GM12891 (cell line): ENCODE results near the gene ABI1.
A peak's percentile ranks its signal among the peaks of the same experiment; 100 is the strongest.
"Not testable (repeated sequence)": the region's sequence is repeated elsewhere in the genome, so short reads cannot be mapped to it uniquely, and the experiment has no call there.

Experiments
- DNase-seq: peaks from one replicate; pipeline ENCODE4 v3.0.0; 2011; ENCODE audit warnings: low spot score; ENCODE audit not compliant: insufficient read length
- FAIRE-seq: peaks from 2 replicates; lab custom pipeline; 2011; peaks lifted over from hg19 to GRCh38; lab: Jason Lieb, UNC
- PAX5 ChIP-seq: IDR thresholded peaks from 2 replicates; pipeline ENCODE4 v1.6.1; 2011; ENCODE audit warnings: low read length, moderate library complexity, mild to moderate bottlenecking; ENCODE audit not compliant: insufficient read depth, severe bottlenecking
- POLR2A ChIP-seq: IDR thresholded peaks from 2 replicates; pipeline ENCODE4 v1.6.1; 2011; ENCODE audit warnings: low read depth, low read length, control low read depth
- POLR2AphosphoS5 ChIP-seq: IDR thresholded peaks from 2 replicates; pipeline ENCODE4 v1.6.1; 2011; ENCODE audit warnings: low read depth, low read length, control low read depth
- POU2F2 ChIP-seq: IDR thresholded peaks from 2 replicates; pipeline ENCODE4 v1.6.1; 2011; ENCODE audit warnings: low read depth, mild to moderate bottlenecking, control low read depth, low read length, moderate library complexity
- SPI1 ChIP-seq: IDR thresholded peaks from 2 replicates; pipeline ENCODE4 v1.6.1; 2011; ENCODE audit warnings: low read depth, low read length, control low read depth
- TAF1 ChIP-seq: IDR thresholded peaks from 2 replicates; pipeline ENCODE4 v1.6.1; 2011; ENCODE audit warnings: low read depth, low read length, control low read depth

The ABI1 gene

DNA sequence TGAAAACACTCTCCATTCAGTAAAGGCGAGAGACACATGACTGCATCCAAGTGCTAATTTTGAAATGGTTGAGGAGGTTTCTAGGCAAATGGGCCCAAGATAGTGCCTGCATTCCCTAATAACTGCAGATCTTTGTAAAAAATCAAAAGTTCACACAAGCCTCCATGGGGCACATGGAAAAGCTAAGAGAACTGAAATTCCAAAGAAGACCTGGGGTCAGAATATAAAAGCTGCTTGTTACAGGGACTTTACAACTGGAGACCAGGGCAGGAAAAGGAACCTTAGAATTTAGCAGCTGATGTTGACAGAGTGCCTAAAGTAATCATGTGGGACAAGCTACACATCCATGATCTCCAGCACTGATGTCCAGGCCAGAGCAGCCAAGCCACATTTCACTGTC is 10.0 kb upstream of the ABI1 start:
- TF ChIP-seq SPI1, result no peak
- no peak for TF ChIP-seq POU2F2
- TF ChIP-seq PAX5, result no peak
- no peak for TF ChIP-seq POLR2AphosphoS5
- TF ChIP-seq POLR2A, result no peak
- FAIRE-seq (no peak), DNase-seq (no peak)

- FAIRE-seq, result no peak
- TF ChIP-seq POLR2AphosphoS5 (no peak), POLR2A (no peak), SPI1 (no peak), PAX5 (no peak), POU2F2 (no peak), TAF1 (no peak)
- DNase-seq, result no peak
Observed at GRCh38 chr10:26869528-26869927, 8.8 kb upstream of the ABI1 start.

DNA sequence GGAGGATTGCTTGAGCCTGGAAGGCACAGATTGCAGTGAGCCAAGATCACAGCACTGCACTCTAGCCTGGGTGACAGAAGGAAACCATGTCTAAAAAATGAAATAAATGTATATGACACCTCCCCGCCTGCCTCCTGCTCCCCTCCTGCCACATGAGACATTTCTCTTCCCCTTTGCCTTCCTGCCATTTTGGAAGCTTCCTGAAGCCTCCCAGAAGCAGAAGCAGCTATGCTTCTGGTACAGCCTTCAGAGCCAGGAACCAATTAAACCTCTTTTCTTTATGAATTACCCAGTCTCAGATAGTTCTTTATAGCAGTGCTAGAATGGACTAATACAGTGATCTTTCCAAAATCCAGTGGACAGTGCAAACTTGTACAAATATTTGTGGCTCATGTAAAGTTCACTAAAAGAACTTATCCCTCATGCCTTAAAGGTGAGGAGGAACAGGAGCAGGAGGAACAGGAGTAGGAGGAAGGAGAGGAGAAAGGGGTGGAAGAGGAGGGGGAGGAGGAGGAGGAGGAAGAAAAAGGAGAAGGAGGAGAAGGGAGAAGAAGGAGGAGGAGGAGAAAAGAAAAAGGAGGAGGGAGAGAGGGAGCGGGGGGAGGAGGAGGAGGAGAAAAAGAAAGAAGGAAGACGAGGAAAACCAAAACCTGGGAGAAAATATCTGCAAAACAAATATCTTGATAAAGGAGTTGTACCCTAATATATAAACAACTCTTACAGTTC is 2.8 kb upstream of the ABI1 start:
- FAIRE-seq (no peak), DNase-seq (no peak)
- no peak for TF ChIP-seq TAF1
- no peak for TF ChIP-seq SPI1
- no peak for TF ChIP-seq POU2F2
- TF ChIP-seq PAX5, result no peak
- TF ChIP-seq POLR2A, result no peak
- no peak for TF ChIP-seq POLR2AphosphoS5

- FAIRE-seq, result no peak
- DNase-seq, result no peak
- no peak for TF ChIP-seq POU2F2
- TF ChIP-seq PAX5, result no peak
- TF ChIP-seq TAF1, result no peak
- no peak for TF ChIP-seq POLR2A
- TF ChIP-seq POLR2AphosphoS5, result no peak
- TF ChIP-seq SPI1, result no peak
Observed at GRCh38 chr10:26861205-26861998, 644 bp upstream of the ABI1 start.

DNA sequence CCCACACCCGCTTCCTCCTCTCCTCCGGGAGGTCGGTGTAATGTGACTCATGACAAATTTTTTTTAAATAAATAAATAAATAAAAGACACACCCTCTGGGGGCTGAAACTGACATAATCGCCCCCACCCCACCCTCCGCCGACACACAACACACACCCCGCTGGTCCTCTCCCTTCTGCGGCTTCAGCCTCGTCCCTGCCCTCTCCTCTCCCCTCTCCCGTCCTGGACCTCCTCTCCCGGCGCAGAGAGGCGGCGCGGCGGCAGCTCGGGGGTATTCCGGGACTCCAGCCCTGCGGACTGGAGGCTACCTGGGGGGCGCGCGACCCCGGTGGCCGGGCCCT is 686 bp downstream of the ABI1 start:
- FAIRE-seq, result no peak
- TF ChIP-seq POU2F2, result no peak
- TF ChIP-seq SPI1, result no peak
- no peak for TF ChIP-seq POLR2AphosphoS5
- TF ChIP-seq TAF1, result no peak
- no peak for TF ChIP-seq PAX5
- TF ChIP-seq POLR2A, result no peak
- no peak for DNase-seq

DNA sequence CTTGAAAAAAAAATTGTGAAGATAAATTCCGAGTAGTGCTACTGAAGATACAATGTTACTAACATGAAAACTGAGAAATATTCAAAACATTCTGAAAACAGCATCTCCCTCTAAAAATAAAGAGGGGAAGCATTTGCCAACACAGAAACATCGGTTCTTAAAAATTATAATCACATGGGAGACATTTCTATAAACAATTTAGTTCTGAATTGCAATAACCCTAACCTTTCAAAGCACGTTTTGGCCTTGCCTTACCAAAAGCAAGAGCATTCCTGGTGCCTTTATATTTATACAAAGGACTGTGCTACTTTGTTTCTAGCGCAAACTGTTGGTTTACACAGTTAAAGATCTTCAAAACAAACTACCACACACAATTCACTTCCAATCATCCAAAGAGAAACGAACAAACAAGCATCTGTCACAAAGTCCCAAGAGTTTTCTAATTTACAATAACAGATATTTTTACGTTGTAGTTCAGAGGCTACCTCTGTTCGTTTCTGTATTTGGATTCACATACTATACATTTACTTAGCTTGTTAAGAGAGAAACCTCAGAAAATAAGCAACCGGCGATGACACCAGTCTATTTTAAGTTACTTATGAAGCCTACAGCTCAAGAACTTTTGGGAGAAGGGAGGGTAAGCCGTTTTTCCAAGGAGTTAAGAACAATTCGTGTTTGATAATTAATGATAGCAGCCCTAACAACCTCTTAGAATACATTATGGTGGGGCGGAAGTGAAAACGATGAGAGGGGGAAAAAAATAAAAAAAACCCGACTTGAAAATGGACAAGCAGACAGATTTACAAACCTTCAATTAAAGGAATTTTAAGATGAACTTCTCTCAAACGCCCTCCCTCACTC is 1.3 kb downstream of the ABI1 start:
- TF ChIP-seq SPI1, result peak; percentile 55
- no peak for TF ChIP-seq POU2F2
- TF ChIP-seq POLR2A, result no peak
- TF ChIP-seq PAX5, result no peak
- TF ChIP-seq POLR2AphosphoS5, result no peak
- no peak for TF ChIP-seq TAF1
- peak; percentile 23 for FAIRE-seq
- DNase-seq, result no peak

- no peak for TF ChIP-seq PAX5
- no peak for TF ChIP-seq POLR2A
- no peak for TF ChIP-seq POU2F2
- no peak for TF ChIP-seq SPI1
- no peak for TF ChIP-seq POLR2AphosphoS5
- TF ChIP-seq TAF1, result no peak
- peak; percentile 13 for FAIRE-seq
- DNase-seq, result no peak
Observed at GRCh38 chr10:26858707-26859034, 2.1 kb downstream of the ABI1 start.

DNA sequence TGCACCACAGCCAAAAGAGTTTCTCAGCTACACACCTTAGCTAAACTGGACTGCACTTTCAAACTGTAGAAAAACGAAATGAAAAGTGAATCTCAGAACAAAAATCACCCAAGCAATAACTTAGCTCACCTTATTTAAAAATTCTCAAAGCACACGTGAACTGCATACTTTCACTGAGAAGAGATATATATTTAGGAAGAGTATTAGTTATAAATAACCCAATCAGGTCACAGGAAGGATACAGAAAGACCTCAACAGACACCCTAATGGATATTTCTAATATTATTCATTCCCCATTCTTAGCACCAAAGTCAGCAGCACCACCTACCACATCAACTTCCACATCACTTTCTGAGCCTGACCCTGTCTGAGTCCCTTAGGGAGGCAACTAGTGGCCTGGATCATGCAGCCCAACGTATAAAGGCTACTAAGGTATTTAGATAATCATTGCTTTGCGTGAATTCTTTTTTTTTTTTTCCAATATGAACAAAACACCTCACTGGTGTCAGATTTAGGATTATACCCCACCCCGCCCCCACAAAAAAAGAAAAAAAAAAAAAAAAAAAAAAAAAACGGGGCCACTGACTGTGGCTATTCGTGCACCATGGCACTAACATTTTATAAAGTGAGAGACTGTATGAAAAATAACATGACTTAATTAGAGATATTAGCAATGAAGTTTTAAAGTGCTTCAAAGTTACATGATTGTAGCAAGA is 2.6 kb downstream of the ABI1 start:
- DNase-seq, result no peak
- FAIRE-seq, result peak; percentile 72
- TF ChIP-seq SPI1 (no peak), TAF1 (no peak), POLR2A (no peak), POU2F2 (no peak), POLR2AphosphoS5 (no peak)

- not testable (repeated sequence) for DNase-seq, FAIRE-seq
Observed at GRCh38 chr10:26857553-26857952, 3.2 kb downstream of the ABI1 start.
